ENCODE data around the gene INTS13.

DNA sequence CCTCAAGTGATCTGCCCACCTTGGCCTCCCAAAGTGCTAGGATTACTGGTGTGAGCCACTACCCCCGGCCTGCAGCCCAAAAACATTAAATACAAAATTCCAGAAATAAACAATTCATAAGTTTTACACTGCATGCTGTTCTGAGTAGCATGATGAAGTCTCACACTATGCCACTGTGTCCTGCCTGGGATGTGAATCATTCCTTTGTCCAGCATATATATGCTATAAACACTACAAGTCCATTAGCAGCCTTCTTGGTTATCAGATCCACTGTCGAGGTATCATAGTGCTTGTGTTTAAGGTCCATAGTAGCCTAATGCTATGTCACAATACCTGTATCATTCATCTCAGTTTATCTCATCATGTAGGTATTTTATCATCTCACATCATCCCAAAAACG, 15.9 kb downstream of the INTS13 start:
- TF ChIP-seq, protein P1, sequence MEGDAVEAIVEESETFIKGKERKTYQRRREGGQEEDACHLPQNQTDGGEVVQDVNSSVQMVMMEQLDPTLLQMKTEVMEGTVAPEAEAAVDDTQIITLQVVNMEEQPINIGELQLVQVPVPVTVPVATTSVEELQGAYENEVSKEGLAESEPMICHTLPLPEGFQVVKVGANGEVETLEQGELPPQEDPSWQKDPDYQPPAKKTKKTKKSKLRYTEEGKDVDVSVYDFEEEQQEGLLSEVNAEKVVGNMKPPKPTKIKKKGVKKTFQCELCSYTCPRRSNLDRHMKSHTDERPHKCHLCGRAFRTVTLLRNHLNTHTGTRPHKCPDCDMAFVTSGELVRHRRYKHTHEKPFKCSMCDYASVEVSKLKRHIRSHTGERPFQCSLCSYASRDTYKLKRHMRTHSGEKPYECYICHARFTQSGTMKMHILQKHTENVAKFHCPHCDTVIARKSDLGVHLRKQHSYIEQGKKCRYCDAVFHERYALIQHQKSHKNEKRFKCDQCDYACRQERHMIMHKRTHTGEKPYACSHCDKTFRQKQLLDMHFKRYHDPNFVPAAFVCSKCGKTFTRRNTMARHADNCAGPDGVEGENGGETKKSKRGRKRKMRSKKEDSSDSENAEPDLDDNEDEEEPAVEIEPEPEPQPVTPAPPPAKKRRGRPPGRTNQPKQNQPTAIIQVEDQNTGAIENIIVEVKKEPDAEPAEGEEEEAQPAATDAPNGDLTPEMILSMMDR (IDR thresholded peaks at IDR 0.05), result no peak
- TF ChIP-seq POLR2AphosphoS5 (IDR thresholded peaks at IDR 0.05), result no peak
